CD4-positive, CD25-positive, alpha-beta regulatory T cell (primary cell): ENCODE results near the gene PRKD1. TPM values are rescaled to one million over a fixed set of nuclear protein-coding genes. Genes with fewer than 3 reads are reported as not detected.
A peak's percentile ranks its signal among the peaks of the same experiment; 100 is the strongest.
"Not testable (repeated sequence)": the region's sequence is repeated elsewhere in the genome, so short reads cannot be mapped to it uniquely, and the experiment has no call there.

Experiments used
- ATAC-seq, 2 donors: fragments of 150-1000 bp; cut with Tn5 transposase; one replicate each; pipeline ENCODE4 v1.10.0; 2021; ENCODE audit warnings: low read depth in 2 of 2, moderate number of reproducible peaks in 2 of 2, moderate library complexity in 1 of 2
- DNase-seq, 3 donors: peaks; one replicate each; pipeline versions ENCODE4 v3.0.0 to v3.0.0-alpha.2; 2012 to 2022; ENCODE audit warnings: mixed read lengths in 1 of 3
- H3K27ac ChIP-seq: one replicate; pipeline ENCODE4 v1.7.0; 2013; ENCODE audit warnings: mild to moderate bottlenecking, low read length; ENCODE audit not compliant: insufficient read depth, poor library complexity, severe bottlenecking
- H3K27me3 ChIP-seq: one replicate; pipeline ENCODE4 v1.7.0; 2013; ENCODE audit warnings: low read length; ENCODE audit not compliant: control insufficient read depth, insufficient read depth
- H3K36me3 ChIP-seq: one replicate; pipeline ENCODE4 v1.7.0; 2013; ENCODE audit warnings: mild to moderate bottlenecking, low read length, moderate library complexity; ENCODE audit not compliant: control insufficient read depth, insufficient read depth
- H3K4me1 ChIP-seq: 2 replicates; pipeline ENCODE4 v1.7.0; 2013; ENCODE audit warnings: mild to moderate bottlenecking, low read length; ENCODE audit not compliant: insufficient read depth, control insufficient read depth, poor library complexity, severe bottlenecking
- H3K4me3 ChIP-seq: one replicate; pipeline ENCODE4 v1.7.0; 2013; ENCODE audit warnings: low read depth, mild to moderate bottlenecking, low read length, moderate library complexity
- H3K9me3 ChIP-seq, 2 experiments: 1 replicate in 1 of 2; 2 replicates in 1 of 2; pipeline ENCODE4 v1.7.0; 2013; ENCODE audit warnings: low read length in 2 of 2, mild to moderate bottlenecking in 1 of 2, moderate library complexity in 1 of 2; ENCODE audit not compliant: control insufficient read depth in 2 of 2
- H3K27ac Mint-ChIP-seq, 3 donors: one replicate each; pipeline ENCODE4 v1.8.0; 2020 to 2022; ENCODE audit warnings: mild to moderate bottlenecking in 3 of 3, mixed read lengths in 3 of 3, moderate library complexity in 2 of 3
- H3K27me3 Mint-ChIP-seq: one replicate; pipeline ENCODE4 v1.8.0; 2022; ENCODE audit warnings: mild to moderate bottlenecking, mixed read lengths
- H3K36me3 Mint-ChIP-seq: one replicate; pipeline ENCODE4 v1.8.0; 2020; ENCODE audit warnings: mixed read lengths
- H3K4me1 Mint-ChIP-seq, 4 donors: one replicate each; pipeline ENCODE4 v1.8.0; 2020 to 2022; ENCODE audit warnings: mixed read lengths in 4 of 4, mild to moderate bottlenecking in 1 of 4
- H3K4me3 Mint-ChIP-seq, 4 donors: one replicate each; pipeline ENCODE4 v1.8.0; 2020 to 2022; ENCODE audit warnings: mild to moderate bottlenecking in 4 of 4, mixed read lengths in 4 of 4, moderate library complexity in 3 of 4
- H3K9me3 Mint-ChIP-seq, 7 donors: one replicate each; pipeline ENCODE4 v1.8.0; 2020 to 2022; ENCODE audit warnings: mixed read lengths in 7 of 7, mild to moderate bottlenecking in 3 of 7, moderate library complexity in 2 of 7
- polyA plus RNA-seq, 4 donors: library from polyadenylated mRNA; unstranded; fragments of 300-500 nt; fragmentation: Illumina TruSeq; gene quantifications; one replicate each; pipeline ENCODE4 v1.2.3, GENCODE V29; 2021
- total RNA-seq: library from RNA; stranded (reverse); gene quantifications from one replicate; pipeline ENCODE4 v1.2.3, GENCODE V29; 2022

The PRKD1 gene
- total and polyA plus RNA-seq, 5 donors from 2014 or later = not detected

GRCh38 chr14:29788093-29788492 lies 139.6 kb downstream of the PRKD1 start:
- H3K4me3 Mint-ChIP-seq = no peak overlapping the region
- DNase-seq = no peak
- H3K27me3 ChIP-seq = no peaks in the 10 kb centered on the region
- H3K27ac ChIP-seq = no peak overlapping the region
- ATAC-seq = no peak
- H3K4me1 ChIP-seq = no peaks in the 10 kb centered on the region
- peaks cover 3 to 21% (median 17%) of the 10 kb centered on the region in 7 donors for H3K9me3 Mint-ChIP-seq
- no peak overlapping the region for H3K27ac Mint-ChIP-seq
- no peak overlapping the region for H3K4me3 ChIP-seq
- H3K9me3 ChIP-seq = peaks cover 6 to 14% of the 10 kb centered on the region in 2 experiments
- no peaks in the 10 kb centered on the region for H3K36me3 ChIP-seq
- peaks cover 0 to 4% (median 0%) of the 10 kb centered on the region in 4 donors for H3K4me1 Mint-ChIP-seq
- no peaks in the 10 kb centered on the region for H3K27me3 Mint-ChIP-seq
- H3K36me3 Mint-ChIP-seq = no peaks in the 10 kb centered on the region

DNA sequence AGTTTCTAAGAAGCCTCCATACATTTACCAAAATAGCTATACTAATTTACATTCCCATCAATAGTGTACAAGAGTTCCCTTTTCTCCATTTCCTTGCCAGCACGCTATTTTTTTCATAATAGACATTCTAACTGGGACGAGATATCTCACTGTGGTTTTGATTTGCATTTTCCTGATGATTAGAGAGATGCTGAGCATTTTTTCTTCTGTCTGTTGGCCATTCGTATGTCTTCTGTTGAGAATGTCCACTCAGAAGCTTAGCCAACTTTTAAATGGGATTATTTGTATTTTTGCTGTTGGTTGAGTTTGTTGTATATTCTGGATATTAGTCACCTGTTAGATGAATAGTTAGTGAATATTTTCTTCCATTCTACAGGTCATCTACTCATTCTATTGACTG lies 144.1 kb downstream of the PRKD1 start:
- H3K9me3 Mint-ChIP-seq = peaks cover 4 to 25% (median 18%) of the 10 kb centered on the region in 7 donors
- peaks cover 6 to 7% of the 10 kb centered on the region in 2 experiments for H3K9me3 ChIP-seq
- peaks cover 0 to 4% (median 0%) of the 10 kb centered on the region in 4 donors for H3K4me1 Mint-ChIP-seq
- ATAC-seq = no peak
- H3K4me3 Mint-ChIP-seq = no peak overlapping the region
- H3K36me3 ChIP-seq = no peaks in the 10 kb centered on the region
- H3K27ac Mint-ChIP-seq = no peak overlapping the region
- H3K27me3 ChIP-seq = no peaks in the 10 kb centered on the region
- no peak overlapping the region for H3K27ac ChIP-seq
- no peak for DNase-seq
- H3K4me3 ChIP-seq = no peak overlapping the region
- H3K4me1 ChIP-seq = no peaks in the 10 kb centered on the region
- no peaks in the 10 kb centered on the region for H3K27me3 Mint-ChIP-seq
- H3K36me3 Mint-ChIP-seq = no peaks in the 10 kb centered on the region

- H3K27ac ChIP-seq = no peak overlapping the region
- Mint-ChIP-seq H3K27me3 (no peaks in the 10 kb centered on the region), H3K9me3 (peaks cover 4 to 30% (median 15%) of the 10 kb centered on the region in 7 donors), H3K36me3 (no peaks in the 10 kb centered on the region), H3K27ac (no peak overlapping the region), H3K4me1 (peaks cover 0 to 4% (median 0%) of the 10 kb centered on the region in 4 donors), H3K4me3 (no peak overlapping the region)
- no peaks in the 10 kb centered on the region for H3K4me1 ChIP-seq
- no peak overlapping the region for H3K4me3 ChIP-seq
- ATAC-seq (no peak), DNase-seq (no peak)
- H3K9me3 ChIP-seq = peaks cover 1 to 7% of the 10 kb centered on the region in 2 experiments
- no peaks in the 10 kb centered on the region for H3K36me3 ChIP-seq
- H3K27me3 ChIP-seq = no peaks in the 10 kb centered on the region
These were observed 145.6 kb downstream of the PRKD1 start for GRCh38 chr14:29782041-29782440.

- H3K36me3 Mint-ChIP-seq, H3K27ac ChIP-seq, H3K4me3 Mint-ChIP-seq, H3K4me1 Mint-ChIP-seq, DNase-seq, H3K27me3 ChIP-seq, ATAC-seq, H3K27me3 Mint-ChIP-seq, H3K27ac Mint-ChIP-seq, H3K4me3 ChIP-seq, H3K4me1 ChIP-seq, H3K9me3 ChIP-seq, H3K36me3 ChIP-seq: not testable (repeated sequence)
- H3K9me3 Mint-ChIP-seq = peaks cover 0 to 35% (median 10%) of the 10 kb centered on the region in 7 donors
These were observed 150.5 kb downstream of the PRKD1 start for GRCh38 chr14:29777142-29777541.

DNA sequence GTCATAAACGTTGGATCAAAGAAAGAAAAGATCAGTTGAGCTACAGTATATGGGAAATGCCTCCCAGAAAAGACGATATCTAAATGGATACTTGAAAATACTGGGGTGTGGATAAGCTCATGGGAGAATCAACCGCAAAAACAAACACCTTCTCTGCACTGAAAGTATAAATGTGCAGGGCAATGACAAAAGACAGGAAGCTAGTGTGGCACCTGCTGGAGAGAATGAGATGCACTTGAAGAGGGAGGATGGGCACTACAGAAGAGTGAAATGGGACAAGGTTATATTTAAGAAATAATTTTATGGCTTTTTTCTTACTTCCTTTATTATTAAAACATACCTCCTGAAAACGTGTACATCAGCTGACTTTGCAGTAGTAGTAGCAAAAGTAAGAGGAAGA lies 153.7 kb downstream of the PRKD1 start:
- no peak for DNase-seq
- no peaks in the 10 kb centered on the region for H3K36me3 ChIP-seq
- H3K4me3 ChIP-seq = no peak overlapping the region
- H3K4me3 Mint-ChIP-seq = no peak overlapping the region
- no peak overlapping the region for H3K27ac Mint-ChIP-seq
- H3K9me3 ChIP-seq = peaks cover 3 to 6% of the 10 kb centered on the region in 2 experiments
- H3K36me3 Mint-ChIP-seq = no peaks in the 10 kb centered on the region
- H3K27me3 Mint-ChIP-seq = no peaks in the 10 kb centered on the region
- peaks cover 4 to 42% (median 8%) of the 10 kb centered on the region in 7 donors for H3K9me3 Mint-ChIP-seq
- H3K27ac ChIP-seq = no peak overlapping the region
- no peaks in the 10 kb centered on the region for H3K4me1 ChIP-seq
- no peaks in the 10 kb centered on the region for H3K27me3 ChIP-seq
- no peaks in the 10 kb centered on the region for H3K4me1 Mint-ChIP-seq
- no peak for ATAC-seq

GRCh38 chr14:29763342-29763858 lies 164.2 kb downstream of the PRKD1 start:
- no peak overlapping the region for H3K4me3 Mint-ChIP-seq
- no peaks in the 10 kb centered on the region for H3K27me3 Mint-ChIP-seq
- Histone ChIP-seq H3K36me3 (no peaks in the 10 kb centered on the region), H3K4me1 (no peaks in the 10 kb centered on the region), H3K4me3 (no peak overlapping the region), H3K27me3 (no peaks in the 10 kb centered on the region), H3K27ac (no peak overlapping the region), H3K9me3 (peaks cover 0 to 2% of the 10 kb centered on the region in 2 experiments)
- H3K27ac Mint-ChIP-seq = no peak overlapping the region
- ATAC-seq (no peak), DNase-seq (no peak)
- H3K36me3 Mint-ChIP-seq = no peaks in the 10 kb centered on the region
- no peaks in the 10 kb centered on the region for H3K4me1 Mint-ChIP-seq
- H3K9me3 Mint-ChIP-seq = peaks cover 0 to 12% (median 3%) of the 10 kb centered on the region in 7 donors

DNA sequence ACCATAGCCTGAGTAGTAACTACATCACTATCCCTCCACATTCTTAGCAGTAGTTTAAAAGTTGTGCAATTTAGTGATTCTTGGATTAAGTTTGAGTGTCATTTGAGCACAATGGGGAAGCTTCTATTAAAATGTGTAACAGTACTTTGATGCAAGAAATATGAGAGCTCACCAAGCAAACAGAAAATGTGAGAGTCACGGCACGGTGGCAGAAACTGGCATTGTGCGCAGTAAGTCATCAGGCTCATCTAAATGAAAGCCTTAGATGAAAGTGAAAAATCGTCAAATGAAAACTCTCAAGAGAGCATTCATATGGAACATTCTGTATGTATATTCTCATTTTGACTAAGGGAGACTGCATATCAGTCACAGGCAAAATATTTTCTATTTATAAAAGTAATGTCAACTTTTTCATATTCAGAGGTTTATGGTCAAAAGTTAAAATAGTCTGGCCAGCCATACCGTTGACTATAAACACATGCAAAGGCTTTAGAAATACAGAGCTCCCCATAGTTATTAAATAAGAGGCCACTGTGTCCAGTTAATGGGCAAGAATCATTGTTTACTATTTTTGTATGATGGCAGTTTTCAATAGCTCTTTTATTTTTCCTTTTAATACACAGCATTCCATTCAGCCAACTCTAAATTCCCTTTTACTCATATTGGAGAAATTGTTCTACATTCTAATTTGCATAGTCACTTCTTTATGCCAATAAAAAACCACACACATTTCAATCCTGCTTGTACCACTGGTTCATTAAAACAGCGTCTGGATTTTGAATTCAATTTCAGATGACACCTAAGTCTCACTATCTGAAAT lies 167.9 kb downstream of the PRKD1 start:
- no peak for ATAC-seq
- no peaks in the 10 kb centered on the region for H3K27me3 ChIP-seq
- H3K36me3 ChIP-seq = no peaks in the 10 kb centered on the region
- Mint-ChIP-seq H3K9me3 (peaks cover 1 to 14% (median 9%) of the 10 kb centered on the region in 7 donors), H3K27ac (peak overlapping the region in 1 of 3 donors; percentile 12), H3K27me3 (no peaks in the 10 kb centered on the region), H3K36me3 (no peaks in the 10 kb centered on the region), H3K4me1 (no peaks in the 10 kb centered on the region), H3K4me3 (no peak overlapping the region)
- H3K4me3 ChIP-seq = no peak overlapping the region
- H3K9me3 ChIP-seq = peaks cover 0 to 2% of the 10 kb centered on the region in 2 experiments
- H3K4me1 ChIP-seq = no peaks in the 10 kb centered on the region
- H3K27ac ChIP-seq = no peak overlapping the region
- no peak for DNase-seq
